Measurements from ENCODE around the gene ZDHHC16.
"Not testable (repeated sequence)": the region's sequence is repeated elsewhere in the genome, so short reads cannot be mapped to it uniquely, and the experiment has no call there.

ZDHHC16 gene

GRCh38 chr10:97463363-97464132 is 17.6 kb downstream of the ZDHHC16 start:
- H3K4me3 ChIP-seq (ENCODE audit: low read depth, low read length): no peak overlapping the region
- DNase-seq (ENCODE audit: low read depth): peak; percentile 64
- peak; percentile 97 for TF ChIP-seq CTCF (conservative IDR thresholded peaks at IDR 0.05; ENCODE audit: low read depth, low read length)

- no peak for DNase-seq (ENCODE audit: low read depth)
- TF ChIP-seq CTCF (conservative IDR thresholded peaks at IDR 0.05; ENCODE audit: low read depth, low read length): no peak
- no peak overlapping the region for H3K4me3 ChIP-seq (ENCODE audit: low read depth, low read length)
Measured at GRCh38 chr10:97464226-97464625, 18.3 kb downstream of the ZDHHC16 start.

- no peak overlapping the region for H3K4me3 ChIP-seq (ENCODE audit: low read depth, low read length)
- no peak for TF ChIP-seq CTCF (conservative IDR thresholded peaks at IDR 0.05; ENCODE audit: low read depth, low read length)
- DNase-seq (ENCODE audit: low read depth): no peak
Measured at GRCh38 chr10:97465982-97466381, 20.0 kb downstream of the ZDHHC16 start.

GRCh38 chr10:97466755-97467154 is 20.8 kb downstream of the ZDHHC16 start:
- H3K4me3 ChIP-seq (ENCODE audit: low read depth, low read length): no peak overlapping the region
- DNase-seq (ENCODE audit: low read depth): peak; percentile 63
- TF ChIP-seq CTCF (conservative IDR thresholded peaks at IDR 0.05; ENCODE audit: low read depth, low read length): no peak

GRCh38 chr10:97468162-97468561 is 22.2 kb downstream of the ZDHHC16 start:
- no peak for DNase-seq (ENCODE audit: low read depth)
- H3K4me3 ChIP-seq (ENCODE audit: low read depth, low read length): no peak overlapping the region

GRCh38 chr10:97468781-97469180 is 22.8 kb downstream of the ZDHHC16 start:
- H3K4me3 ChIP-seq (ENCODE audit: low read depth, low read length); DNase-seq (ENCODE audit: low read depth): not testable (repeated sequence)

More at GRCh38 chr10:97468162-97468561, 22.2 kb downstream of the ZDHHC16 start:
- TF ChIP-seq CTCF (conservative IDR thresholded peaks at IDR 0.05; ENCODE audit: low read depth, low read length): no peak

- no peak for DNase-seq (ENCODE audit: low read depth)
- TF ChIP-seq CTCF (conservative IDR thresholded peaks at IDR 0.05; ENCODE audit: low read depth, low read length): no peak
Measured at GRCh38 chr10:97474918-97475317, 28.9 kb downstream of the ZDHHC16 start.

More at GRCh38 chr10:97474918-97475317, 28.9 kb downstream of the ZDHHC16 start:
- H3K4me3 ChIP-seq (ENCODE audit: low read depth, low read length): no peak overlapping the region

Measured in choroid plexus epithelial cell (primary cell).